Stimulated activated CD4-positive, alpha-beta T cell treated with anti-CD3 and anti-CD28 coated beads, Interleukin-1b, Interleukin-23, amount 100 ng/mL, for 24 hours (primary cell): ENCODE measurements around the gene DCXR.

Experiments
- DNase-seq, 4 experiments: peaks; one replicate each; pipeline ENCODE4 v3.0.0-alpha.2; 2020; ENCODE audit warnings: low read depth in 4 of 4, low spot score in 1 of 4

The DCXR gene

GRCh38 chr17:81999976-82000802 is 37.3 kb downstream of the DCXR start:
- no peak for DNase-seq

DNA sequence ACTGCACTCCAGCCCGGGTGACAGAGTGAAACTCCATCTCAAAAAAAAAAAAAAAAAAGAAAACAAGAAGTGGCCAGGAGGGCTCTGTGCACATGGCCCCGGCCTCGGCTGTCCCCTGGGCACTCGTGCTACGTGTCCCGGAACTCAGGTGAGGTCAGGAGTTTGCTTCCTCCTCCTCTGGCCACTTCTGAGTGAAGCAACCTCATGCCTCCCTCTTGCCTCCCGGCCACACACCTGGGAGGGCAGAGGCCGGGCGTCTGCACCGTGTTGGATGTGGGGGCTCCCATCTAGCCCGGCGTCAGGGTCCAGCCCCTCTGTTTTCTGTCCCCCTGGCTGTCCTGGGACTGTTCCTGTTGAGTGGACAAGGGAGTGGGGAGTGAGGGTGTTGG is 37.9 kb downstream of the DCXR start:
- DNase-seq: no peak

- no peak for DNase-seq
Measured at GRCh38 chr17:81998691-81999438, 38.6 kb downstream of the DCXR start.

DNA sequence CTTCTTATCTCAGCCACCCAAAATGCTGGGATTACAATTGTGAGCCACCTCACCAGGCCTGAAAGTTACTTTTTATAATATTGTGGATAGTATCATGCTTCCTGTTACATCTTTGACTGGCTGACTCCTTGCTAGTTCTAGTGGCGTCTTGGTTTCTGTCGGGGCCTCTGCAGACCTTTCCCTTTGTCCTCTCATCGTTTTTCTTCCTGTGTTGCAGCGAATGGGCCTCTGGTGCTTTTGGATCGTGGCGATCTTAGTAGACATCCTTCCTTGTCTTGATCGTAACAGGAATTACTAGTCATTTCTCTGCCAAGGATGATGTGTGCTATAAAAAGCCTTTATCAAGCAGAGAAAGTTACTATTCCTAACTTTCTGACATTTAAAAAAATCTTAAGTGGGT is 39.3 kb downstream of the DCXR start:
- DNase-seq: no peak

GRCh38 chr17:81996757-81997441 is 40.6 kb downstream of the DCXR start:
- no peak for DNase-seq

DNA sequence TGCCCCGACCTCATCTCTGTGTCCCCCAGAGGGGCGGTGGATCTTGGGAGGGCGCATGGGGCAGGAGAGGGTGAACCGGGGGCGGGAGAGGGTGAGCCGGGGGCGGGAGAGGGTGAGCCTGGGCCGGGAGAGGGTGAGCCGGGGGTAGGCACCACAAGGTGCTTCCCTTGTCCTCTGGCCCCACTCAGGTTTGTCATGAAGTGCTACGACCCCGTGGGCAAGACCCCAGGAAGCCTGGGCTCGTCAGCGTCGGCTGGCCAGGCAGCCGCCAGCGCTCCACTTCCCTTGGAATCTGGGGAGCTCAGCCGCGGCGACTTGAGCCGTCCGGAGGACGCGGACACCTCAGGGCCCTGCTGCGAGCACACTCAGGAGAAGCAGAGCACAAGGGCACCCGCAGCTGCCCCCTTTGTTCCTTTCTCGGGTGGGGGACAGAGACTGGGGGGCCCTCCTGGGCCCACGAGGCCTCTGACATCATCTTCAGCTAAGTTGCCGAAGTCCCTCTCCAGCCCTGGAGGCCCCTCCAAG is 41.2 kb downstream of the DCXR start:
- DNase-seq: no peak

DNA sequence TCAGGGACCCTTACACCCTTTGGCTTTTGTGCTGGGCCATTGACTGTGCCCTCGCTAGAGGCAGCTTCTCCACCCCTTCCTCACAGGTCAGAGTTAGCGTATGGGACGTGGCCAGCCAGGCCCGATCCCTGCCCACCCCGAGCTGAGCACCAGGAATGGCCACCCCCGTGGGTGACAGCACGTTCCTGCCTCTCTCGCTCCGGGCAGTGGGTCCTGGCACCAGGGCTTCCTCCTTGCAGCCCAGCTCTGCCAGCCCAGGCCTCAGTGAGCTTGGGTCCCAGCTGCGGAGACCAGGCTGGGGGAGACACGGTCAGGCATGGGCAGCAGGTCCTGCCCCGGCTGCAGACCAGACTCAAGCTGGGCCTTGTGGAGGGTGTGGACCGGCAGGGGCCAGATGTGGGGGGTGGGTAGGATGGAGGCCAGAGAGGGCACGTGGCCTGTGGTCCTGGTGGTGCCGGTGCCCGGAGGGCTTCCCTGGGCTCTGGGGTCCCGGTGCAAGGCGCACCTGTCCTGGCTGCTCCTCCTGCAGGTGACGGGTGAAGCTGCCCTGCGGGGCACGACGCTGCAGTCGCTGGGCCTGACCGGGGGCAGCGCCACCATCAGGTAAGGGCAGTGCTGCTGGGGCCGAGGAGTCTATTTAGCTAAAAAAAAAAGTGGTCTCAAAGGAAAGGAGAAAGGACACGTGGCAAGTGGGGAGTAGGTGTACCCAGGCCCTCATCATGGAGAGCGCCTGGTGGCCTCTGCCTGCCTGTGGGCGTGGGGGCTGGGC is 41.9 kb downstream of the DCXR start:
- DNase-seq: no peak

- no peak for DNase-seq
Measured at GRCh38 chr17:81994593-81995462, 42.7 kb downstream of the DCXR start.

- no peak for DNase-seq
Measured at GRCh38 chr17:81993729-81994592, 43.5 kb downstream of the DCXR start.

DNA sequence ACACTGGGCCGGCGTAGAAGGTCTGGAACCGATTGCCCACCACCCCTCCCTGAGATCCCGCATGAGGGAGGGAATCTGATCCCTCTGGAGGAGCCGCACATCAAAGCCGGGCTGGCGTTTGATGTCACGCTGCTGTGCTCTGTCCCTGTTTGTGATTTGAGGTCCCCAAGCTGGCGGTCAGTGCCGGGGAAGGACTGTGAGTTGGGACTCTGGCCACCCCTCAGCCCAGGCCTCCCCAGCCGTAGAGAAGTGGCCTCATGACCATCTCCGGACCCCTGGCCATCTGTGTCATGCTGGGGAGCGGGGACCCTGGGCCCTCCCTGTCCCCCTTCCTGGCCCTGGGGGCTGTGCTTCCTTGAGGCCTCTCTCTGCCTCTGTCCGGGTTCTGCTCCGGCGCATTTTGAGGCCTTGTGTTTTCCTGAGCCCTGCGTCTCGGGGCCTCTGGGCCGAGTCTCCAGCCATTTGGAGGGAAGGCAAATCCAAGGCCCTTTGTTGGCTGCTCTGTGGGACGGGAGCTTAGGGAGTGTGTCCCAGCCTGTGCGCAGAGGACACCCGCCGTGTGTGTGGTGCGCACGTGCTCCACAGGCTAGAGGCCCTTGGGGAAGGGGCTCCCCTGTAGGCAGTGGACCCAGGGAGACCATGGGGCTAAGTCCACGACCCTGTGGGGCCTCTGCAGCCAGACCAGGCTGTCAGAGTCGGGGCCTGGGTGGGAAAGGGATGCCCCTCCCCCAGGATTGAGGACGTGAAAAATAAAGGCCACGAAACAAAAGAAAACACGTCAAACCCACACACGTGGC is 45.0 kb downstream of the DCXR start:
- no peak for DNase-seq

DNA sequence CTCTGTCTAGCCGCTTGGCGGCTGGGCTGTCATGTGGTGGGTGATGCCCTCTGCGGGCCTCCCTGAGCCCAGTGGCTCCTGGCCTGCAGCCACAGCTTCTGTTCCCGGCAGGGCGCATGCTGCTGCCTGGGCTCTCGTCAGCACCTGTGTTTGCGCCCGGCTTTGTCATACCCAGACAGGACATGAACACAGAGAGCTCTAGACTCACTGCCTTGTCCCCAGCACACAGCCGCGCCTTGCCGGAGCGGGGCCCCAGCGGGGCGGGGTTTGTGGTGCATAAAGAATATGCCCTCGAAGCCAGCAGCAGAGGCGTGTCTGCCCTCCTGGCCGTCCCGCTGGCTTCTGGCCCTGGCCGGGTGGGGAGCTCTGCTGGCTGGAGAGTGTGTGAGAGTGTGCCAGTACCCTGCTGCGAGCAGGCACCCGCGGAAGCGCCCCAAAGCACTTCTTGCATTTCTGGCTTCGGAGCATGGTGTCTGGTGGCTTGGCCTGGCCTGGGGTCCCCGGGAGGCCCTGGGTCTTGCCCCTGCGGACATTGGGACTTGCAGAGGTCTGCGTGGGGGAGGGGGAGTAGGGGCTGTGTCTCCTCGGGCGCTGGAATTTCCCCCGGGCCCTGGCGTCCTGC is 45.7 kb downstream of the DCXR start:
- no peak for DNase-seq

DNA sequence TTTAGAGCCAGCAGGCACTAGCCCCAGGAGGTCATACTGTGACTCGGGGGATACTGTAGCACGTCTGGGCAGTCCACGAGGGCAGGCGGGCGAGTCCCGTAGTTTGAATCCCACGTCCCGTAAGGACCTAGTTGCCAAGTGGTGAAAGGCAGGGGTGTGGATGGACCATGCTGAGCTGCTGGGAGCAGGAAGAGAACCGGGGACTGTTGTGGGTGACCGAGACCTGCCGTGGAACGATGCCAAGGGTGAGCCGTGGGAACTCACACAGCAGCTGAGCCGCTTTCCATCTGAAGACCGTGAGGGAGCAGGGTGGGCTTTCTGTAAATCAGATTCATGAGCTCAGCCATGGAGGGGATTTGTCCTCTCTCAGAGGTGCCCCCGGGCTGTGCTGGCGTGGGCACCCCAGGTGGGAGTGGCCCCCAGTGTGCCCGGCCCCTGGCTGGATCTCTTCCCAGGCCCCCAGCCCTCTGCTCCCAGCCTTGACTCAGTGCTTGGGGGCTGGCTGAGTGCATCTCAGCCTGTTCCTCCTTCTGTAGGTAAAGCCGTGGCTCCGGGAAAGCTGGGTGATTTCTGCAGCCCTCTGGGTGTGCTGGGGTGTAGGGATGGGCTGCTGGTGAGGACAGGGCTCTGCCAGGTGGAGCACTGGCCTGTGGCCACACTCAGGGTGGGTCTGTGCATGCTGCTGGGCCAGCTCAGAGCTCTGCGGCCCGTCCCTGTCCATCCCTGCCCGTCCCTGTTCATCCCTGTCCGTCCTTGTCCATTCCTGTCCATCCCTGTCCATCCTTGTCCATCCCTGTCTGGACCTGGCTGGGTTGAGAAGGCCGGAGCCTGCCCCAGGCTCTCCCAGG is 46.4 kb downstream of the DCXR start:
- DNase-seq: no peak

DNA sequence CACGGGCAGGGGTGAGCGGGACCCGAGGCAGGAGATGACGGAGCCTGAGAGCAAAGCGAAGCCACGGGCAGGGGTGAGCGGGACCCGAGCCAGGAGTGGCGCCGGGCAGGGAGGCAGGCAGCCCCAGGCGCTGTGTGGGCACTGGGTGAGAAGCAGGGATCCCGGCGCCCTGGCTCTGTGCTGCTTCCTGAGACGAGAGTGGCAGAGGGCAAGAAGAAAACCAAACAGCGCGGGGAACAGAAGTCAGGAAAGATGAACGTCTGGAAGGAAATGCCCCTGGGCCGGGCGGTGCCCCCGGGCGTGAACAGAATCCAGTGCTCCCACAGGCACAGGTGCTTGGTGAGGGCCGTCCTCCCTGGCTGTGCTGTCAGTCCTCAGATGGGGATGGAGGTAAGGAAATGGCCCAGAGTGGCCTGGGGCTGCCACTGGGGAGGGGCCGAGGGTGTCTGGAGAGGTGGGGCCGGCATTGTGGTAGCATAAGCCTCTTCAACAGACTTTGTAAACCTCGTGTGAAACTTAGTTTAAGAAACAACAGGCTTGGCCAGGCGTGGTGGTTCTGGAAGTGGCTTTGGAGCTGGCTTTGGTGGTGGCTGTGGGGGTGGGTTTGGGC is 50.2 kb downstream of the DCXR start:
- DNase-seq: no peak

DNA sequence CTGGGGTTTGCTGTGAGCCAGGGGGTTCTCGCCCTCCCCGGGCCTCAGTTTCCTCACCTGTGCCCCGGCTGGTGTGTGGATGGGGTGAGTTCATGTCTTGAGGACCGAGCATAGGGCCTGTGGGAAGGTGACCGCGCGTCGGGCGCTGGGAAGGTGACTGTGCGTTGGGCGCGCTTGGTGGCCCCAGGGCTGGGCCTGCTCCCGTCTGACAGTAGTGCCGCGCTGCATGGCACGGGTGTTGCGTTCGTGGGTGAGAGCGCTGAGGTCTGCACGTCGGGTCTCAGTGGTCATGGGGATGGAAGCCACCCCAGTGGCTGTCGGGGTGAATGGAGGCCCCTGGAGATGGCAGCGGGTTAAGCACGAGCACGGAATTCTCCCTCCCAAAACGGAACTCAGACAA is 50.9 kb downstream of the DCXR start:
- no peak for DNase-seq
